GM23338 (cell line): ENCODE results near the gene HABP4. TPM values are rescaled to one million over a fixed set of nuclear protein-coding genes. Genes with fewer than 3 reads are reported as not detected.

ENCODE experiments used
- CREB1 ChIP-seq: fragments of 250-450 bp; sonication (Bioruptor Pico); IDR thresholded peaks from 2 replicates; pipeline ENCODE4 v1.5.0; 2020; ENCODE audit warnings: low read depth, mild to moderate bottlenecking, moderate library complexity
- JUNB ChIP-seq: IDR thresholded peaks from one replicate; pipeline ENCODE4 v1.6.1; 2016; ENCODE audit warnings: antibody characterized with exemption; ENCODE audit not compliant: unreplicated experiment
- POLR2AphosphoS5 ChIP-seq: IDR thresholded peaks from 2 replicates; pipeline ENCODE4 v1.6.1; 2016; ENCODE audit warnings: antibody characterized with exemption, low read depth
- REST ChIP-seq: IDR thresholded peaks from one replicate; pipeline ENCODE4 v1.6.1; 2018; ENCODE audit warnings: antibody characterized with exemption; ENCODE audit not compliant: unreplicated experiment
- STAT1 ChIP-seq: IDR thresholded peaks from one replicate; pipeline ENCODE4 v1.6.1; 2016; ENCODE audit warnings: antibody characterized with exemption; ENCODE audit not compliant: unreplicated experiment
- ZNF462 ChIP-seq: fragments of 250-450 bp; sonication (Bioruptor Pico); IDR thresholded peaks from 2 replicates; pipeline ENCODE4 v1.5.0; 2020; ENCODE audit warnings: mild to moderate bottlenecking, moderate library complexity
- polyA plus RNA-seq: library from polyadenylated mRNA; unstranded; fragments of >200 nt; fragmentation: Nextera tagmentation; extraction: Ambion mirVana; gene quantifications from 2 replicates; pipeline ENCODE4 v1.2.1, GENCODE V29; 2016
- total RNA-seq: library from RNA; depleted of rRNA; stranded (reverse); fragments of >200 nt; shearing (Covaris generic); gene quantifications from 2 replicates; pipeline ENCODE4 v1.2.3, GENCODE V29; 2014

Gene HABP4
- total and polyA plus RNA-seq, 2 experiments from 2014 or later, result 8.8 to 9.9 TPM

GRCh38 chr9:96514800-96515158, 64.8 kb downstream of the HABP4 start (continued):
- TF ChIP-seq ZNF462 (CRISPR knock-in tag) (no peak), POLR2AphosphoS5 (no peak), REST (no peak), CREB1 (no peak), STAT1 (no peak), JUNB (no peak)
